CD4-positive, alpha-beta T cell treated with Interferon alpha-2 for 1 hour (primary cell): ENCODE measurements around the gene VTN.
A peak's percentile ranks its signal among the peaks of the same experiment; 100 is the strongest.

Source experiments
- DNase-seq, 2 donors: peaks; one replicate each; pipeline ENCODE4 v3.0.0-alpha.2; 2020 to 2022

Gene VTN

DNA sequence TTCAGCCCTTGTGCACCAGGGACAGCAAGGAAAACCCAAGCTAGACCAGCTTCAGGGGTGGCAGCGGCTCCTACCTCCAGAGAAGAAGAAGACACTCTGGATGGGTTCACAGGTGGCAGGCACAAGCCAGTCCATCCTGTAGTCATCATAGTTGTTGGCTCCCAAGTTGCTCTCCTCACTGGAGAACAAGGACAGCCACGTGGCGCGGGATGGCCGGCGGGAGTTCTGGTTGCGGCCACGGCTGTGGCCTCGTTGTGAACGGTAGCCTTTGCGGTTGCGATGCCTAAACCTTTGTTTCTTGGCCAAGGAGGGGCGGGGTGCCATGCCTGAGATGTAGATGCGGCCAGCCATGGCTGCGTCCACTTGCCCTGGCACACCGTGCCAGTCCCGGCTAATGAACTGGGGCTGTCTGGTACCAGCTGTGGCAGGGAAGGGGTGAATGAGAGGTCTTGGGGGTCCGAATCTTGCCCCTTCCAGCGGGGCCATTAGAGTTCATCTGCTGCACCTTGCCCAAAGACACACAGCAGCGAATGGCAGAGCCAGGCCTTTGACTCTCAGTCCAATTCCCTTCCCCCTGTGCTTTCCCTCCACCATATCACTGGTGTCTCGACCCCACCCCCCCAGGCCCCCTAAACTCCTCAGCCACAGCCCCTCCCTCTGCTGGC is 2.3 kb downstream of the VTN start:
- no peak for DNase-seq

DNA sequence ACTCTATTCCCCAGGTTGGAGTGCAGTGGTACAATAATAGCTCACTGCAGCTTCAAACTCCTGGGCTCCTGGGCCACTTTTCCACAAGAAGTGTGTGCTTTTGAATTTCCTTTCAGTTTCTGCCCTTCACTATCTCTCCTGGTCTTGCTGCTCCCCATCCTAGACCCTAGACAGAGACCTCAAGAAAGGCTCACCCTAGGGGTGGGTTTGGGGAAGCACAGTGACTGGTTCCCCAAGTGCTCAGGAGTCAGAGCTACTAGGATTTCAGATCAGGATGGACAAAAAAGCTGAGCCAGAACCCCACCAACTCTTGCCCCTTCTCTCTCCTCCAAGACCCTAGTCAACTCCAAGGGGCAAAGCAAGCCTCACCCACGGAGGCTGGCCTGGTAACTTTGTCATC is 3.5 kb downstream of the VTN start:
- no peak for DNase-seq

DNA sequence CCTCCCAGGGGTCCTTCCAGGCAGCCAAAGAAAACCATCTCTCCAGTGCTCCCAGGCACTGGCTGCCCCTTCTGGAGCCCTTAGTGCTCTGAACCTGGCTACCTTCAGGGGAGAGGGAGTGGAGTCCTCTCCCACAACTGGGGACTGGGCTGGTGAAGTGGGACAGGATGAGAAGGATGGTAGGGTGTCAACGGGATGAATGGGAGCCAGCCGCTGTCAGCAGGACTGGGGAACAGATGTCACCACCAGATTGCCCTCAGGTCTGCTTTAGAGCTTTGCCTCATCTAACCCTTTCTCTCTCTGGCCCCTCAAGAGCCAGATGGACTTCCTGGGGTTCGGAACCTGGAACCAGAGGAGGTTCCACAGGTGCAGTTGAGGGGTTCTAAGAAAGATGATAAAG is 4.6 kb downstream of the VTN start:
- no peak for DNase-seq

DNA sequence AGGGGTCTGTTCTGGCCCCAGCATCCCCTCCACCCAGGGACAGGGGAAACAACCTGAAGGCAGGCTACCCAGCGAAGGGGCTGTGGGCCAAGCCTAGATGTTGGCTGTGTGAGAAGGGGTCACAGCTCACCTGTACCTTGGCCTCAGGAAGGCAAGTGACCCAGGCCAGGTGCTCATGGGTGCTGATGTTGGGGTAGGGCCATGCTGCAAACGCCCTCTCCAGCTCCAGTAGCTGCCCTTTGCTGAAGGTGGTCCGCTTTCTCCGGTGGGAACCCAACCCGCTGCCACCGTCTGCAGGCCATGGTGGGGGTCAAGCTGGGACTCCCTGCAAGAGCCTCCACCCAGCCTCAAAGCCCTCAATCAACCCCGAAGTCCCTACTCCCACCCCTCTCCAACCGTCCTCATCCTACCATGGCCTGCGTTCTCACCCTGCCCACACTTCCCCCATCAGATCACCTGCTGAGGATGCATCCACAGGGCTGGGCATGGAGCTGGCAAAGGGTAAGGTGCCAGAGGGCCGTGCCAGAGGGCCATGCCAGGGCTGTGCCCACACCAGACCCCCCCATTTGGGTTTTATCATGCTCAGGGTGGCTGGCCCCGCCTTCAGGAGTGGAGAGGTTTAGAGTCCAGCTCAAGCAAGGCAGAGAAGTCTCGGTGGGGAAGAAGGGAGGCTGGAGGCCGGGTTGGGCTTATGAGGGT is 5.3 kb downstream of the VTN start, which contains the start of gene SEBOX:
SEBOX (minus strand) TSS at position 535 of the 699 bp plus-strand sequence; CDS start at position 487, 48 bp downstream.
- no peak for DNase-seq

DNA sequence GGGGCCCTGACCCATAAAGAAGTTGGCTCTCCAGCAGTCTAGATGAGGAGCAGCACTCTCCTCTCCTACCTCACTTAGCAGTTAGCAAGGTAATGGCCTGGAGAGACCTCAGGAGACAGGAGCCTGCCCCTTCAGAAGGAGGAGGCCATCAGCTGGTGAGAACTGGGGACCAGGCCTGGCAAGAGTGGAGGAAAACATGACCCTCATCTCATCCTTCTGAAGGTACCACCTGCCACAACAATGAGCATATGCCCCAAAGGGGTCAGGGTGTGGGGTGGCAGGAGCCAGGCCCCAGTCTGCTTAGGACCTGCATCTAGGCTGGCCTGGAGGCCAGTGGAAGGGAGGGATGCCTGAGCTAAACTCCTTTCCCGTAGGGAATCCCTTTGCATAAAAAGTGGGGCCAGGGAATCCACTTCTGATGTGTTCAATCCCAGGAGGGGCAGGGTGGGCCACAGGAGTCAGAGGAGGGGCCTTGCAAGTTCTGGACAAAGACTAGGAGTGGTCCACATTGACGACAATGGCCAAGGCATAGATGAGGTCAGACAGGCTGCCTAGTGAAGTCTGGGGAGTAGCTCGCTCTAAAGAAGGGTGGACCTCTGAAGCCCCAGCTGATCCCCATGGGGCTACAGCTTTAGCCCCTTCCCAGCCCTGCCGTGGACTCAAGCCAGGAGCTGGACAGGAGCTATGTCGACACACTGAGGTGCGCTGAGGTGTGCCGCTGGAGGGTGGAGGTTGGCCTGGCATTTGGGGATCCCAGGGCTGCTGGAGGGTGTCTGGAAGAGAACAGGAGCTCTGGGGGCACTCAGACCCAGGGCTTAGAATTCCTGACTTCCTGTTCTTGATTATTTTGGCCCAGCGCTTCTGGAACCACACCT is 6.1 kb downstream of the VTN start:
- no peak for DNase-seq

DNA sequence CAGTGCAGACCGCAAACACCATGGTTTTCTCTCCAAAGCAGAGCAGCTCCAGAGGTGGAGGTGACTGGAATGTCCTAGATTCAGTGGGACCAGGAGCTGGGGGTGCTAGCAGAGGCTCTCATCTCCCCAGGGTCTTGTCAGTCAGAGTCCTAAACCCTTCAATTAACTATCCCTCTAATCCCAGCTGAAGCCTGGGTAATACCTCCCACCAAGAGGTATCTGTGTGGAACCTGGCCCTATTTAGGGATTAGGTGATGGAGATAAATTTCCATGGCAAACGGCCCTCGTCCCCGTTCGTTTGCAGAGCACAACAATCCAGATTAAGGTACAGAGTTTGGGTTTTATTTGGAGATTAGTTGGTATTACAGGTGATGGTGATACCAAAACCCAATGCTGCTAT is 6.9 kb downstream of the VTN start:
- DNase-seq = no peak

DNA sequence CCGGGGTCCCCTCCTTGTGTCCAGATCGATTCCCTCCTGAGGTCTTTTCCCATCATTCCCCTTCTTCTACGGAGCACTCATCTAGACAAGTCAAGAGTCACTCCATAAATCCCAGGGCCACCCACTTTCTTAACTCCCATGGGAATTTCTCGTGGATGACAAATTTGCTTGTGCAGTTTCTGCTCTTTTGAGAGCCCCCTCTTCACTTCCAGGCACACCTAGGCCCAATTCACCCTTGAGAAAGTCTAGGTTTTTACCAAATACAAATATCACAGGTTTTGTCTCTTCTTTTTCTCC is 12.3 kb downstream of the VTN start:
- DNase-seq = no peak

DNA sequence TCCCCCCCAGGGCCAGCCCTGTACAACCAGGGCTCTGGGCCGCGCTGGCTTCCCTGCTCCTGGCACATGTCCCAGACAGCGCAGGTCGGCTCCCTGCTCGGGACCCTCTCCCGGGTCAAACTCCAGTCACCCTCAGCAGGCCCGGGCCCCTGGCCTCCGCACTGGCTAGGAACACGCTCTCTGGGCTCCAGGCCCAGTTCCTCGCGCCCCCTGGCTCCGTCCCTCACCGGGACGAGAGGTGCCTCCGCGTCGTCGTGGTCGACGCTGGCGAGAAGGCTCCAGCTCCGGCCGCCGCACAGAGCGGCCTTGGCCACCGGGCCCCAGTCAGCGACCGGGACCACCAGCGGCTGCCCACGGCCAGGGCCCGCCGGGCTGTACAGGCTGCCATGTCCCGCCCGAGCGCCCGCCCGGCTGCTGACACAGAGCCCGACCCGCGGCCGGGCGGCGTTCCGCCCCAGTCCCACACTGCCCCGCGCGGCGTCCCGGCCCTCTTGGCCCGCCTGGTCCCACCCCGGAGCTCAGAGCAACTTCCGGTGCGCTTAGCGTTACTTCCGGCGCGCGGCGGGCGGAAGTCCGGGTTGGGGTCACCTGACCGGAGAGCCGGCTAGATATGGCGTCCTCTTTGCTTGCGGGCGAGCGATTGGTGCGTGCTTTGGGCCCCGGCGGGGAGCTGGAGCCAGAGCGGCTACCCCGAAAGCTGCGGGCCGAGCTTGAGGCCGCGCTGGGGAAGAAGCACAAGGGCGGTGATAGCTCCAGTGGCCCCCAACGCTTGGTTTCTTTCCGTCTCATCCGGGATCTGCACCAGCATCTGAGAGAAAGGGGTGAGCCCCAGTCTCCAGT is 12.8 kb downstream of the VTN start, which contains the start of gene POLDIP2:
POLDIP2 (minus strand) TSS at position 467 of the 840 bp plus-strand sequence; CDS start at position 388, 79 bp downstream.
- peak; percentile 95 to 97 for DNase-seq

DNA sequence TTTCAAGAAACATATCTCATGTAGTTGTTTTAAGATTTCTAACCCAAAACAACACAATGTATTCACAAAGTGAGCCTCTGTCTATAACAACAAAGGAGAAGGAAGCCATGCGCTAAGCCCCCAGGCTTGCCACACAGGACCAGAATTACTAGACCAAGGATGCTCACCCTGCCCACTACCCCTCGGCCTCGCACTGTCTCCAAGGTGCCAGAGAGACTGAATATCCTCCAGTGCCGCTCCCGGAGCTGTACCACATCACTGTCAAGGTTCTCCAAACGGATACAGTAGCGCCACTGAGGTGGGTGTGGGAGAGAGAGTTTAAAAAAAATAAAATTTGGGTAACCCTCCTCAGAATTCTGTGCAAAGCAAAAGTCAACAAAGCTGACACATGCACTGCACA is 19.8 kb downstream of the VTN start:
- DNase-seq = no peak

DNA sequence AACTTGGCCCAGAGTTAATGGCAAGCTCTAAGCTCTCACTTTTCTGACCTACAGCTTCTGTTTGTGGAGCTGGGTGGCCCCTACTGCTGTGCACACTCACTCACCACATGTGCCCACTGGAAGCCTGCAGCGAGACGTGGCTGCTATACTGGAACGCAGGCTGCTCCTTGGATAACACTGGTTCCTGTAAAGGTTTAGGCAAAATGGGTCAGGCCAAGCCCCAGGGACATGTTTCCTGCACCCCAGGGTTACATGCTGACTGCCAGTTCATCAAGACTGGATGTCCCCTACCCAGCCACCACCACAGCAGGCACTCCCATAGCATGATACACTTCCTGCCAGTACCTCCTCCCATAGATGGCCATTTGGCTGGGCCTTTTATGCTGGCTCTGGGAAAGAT is 21.1 kb downstream of the VTN start:
- no peak for DNase-seq

DNA sequence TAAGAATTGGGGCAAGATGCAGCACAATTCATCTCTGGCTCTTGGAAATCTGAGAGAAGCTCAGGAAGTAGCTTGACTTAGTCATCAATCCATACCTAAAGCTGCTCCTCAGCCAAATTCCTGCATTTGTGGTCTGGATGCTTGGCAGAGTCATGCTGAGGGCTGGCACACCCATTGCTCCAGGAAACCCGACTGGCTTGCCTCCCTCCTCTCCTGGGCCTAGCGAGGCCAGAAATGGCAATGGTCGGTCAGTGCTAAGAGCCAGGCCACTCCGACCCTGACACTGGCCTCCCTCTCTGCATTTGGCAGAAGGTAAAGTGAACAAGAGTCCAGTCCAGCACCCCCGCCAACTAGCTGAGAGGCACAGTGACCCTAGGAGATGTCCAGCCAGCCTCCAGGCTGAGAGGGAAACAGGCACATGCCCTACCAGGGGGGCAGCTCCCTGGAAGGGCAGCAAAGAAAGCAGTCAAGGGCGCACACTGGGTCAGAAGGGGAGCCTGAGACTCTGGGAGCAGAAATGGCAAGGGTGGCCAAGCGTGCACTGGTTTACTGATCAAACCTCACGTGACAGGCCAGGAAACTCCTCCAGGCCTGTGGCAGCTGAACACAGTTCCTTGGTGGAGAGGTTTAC is 22.7 kb downstream of the VTN start:
- no peak for DNase-seq

DNA sequence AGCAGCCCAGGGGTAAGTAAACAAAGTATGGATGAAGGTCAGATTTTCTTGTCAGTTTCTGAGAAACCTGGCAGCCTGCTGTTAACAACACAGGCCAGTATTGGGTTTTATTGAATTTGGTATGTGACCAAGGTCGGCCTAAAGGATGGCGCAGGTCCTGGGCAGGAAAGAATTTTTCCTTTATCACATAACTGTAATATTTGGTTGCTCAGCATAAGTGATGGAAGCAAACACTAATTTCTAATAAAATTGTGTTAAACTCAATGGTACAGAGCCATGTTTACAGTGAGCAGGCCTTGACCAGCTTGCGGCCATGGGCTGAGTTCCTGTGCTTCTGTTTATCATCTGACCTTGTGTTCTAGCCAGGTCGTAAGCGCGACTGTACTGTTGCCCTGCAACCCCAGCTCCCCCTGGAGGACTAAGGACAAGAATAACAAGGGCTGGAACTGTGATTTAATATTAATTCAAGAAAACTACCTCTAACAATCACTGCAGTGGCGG is 23.3 kb downstream of the VTN start:
- DNase-seq = peak in 1 of 2 donors; percentile 12

DNA sequence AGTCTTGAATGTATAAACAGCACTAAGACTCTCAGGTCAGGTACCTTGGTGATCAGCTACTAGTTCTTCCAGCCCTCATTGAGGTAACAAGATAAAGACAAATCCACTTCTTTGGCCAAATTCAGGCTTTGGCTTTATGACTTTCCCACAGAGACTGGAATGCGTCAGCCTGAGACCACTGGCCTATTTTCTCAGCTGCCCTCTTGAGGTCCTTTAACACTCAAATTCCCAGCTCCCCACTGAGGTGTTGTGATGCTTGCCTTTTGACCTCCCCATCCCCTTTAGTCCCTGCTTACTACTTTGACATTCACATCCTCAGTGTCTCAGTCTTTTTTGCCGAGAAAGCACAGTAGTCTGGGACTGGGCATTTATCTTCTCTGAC is 23.9 kb downstream of the VTN start:
- DNase-seq = no peak

DNA sequence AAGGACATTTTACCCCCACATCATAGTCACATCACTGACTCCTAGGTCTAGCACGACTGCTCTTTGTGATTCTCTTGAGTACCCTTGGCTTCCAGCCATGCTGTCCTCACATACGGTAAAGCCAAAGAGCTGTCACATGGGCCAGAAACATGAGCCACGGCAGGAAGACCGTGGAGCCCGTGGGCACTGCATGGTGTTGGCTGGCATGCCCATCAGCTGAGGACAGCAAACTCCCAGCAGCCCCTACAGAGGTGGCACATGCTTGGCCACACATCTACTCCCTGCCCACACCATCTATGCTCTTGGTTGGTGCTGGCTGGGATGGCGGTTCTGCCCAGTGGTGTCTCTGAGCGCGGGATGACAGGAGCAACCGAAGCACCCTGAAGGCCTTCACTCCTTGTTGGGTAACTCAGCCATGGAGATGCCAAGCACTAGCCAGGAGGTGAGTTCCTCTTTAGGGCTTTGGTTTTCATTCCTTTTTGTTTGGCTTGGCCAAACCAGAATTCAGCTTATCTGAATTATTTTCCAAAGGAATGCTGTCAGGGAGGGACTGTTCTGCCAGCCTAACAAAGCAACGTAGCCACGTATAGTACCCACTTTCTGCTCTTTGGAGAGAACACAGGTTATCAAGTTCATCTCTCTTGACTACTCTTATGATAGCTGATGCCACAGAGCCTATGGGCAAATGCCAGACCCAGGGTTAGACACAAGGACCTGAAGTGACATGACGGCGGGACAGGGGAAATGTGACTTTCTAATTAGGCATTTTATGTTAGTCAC is 24.5 kb downstream of the VTN start:
- no peak for DNase-seq

DNA sequence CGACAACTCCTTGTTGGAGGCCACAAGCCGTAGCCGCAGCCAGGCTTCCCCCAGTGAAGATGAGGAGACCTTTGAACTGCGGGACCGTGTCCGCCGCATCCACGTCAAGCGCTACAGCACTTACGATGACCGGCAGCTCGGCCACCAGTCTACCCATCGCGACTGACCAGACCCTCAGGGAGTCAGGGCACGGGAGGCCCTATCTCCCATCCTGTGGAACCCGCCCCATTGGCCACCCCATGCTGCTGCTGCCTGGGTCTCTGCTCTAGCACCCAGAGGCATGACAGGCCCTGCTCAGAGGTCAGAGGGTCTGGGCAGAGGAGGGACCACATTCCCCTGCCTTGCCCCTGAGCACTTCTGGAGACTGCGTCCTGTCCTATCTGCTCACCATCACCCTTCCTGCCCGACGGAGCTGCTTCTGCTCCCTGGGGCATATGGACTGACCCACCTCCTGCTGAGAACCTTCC is 25.6 kb downstream of the VTN start:
- no peak for DNase-seq

DNA sequence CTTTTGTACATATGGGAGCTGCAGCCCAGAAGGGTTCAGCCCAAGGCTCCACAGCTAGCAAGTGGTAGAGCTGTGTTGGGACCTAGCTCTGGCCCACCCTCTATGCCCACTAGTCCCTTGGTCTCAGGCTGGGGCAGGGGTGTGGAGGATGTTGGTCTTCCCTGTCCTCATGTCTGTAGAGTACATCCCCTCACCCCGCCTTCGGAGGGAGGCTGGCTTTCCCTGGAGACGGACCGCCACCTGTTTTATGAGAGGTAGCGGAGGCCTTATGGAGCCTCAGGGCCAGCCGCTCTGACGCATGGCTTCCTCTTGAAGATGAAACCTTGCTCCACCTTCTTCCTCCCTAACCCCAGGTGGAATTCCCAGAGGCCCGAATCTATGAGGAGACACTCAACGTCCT is 26.1 kb downstream of the VTN start:
- DNase-seq = no peak

DNA sequence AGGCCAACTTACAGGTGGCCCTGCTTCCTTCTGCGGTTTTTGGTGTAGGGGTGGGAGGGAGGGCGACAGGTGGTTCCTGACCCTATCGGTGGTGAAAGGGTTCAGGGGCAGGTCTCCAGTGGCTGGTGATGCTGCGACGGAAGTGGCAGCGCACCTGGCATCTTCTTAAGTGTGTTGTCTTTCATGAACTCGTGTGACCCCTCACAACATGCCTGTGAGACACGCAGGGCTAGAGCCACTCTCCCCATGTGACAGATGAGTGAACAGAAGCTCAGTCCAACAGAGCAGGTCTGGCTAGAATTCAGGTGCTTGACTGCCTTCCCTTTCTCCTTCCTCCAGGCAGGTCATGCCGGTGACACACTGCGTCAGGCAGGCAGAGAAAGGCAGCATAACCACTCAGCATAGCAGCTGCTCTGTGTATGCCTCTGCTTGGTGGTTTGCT is 26.6 kb downstream of the VTN start:
- no peak for DNase-seq

DNA sequence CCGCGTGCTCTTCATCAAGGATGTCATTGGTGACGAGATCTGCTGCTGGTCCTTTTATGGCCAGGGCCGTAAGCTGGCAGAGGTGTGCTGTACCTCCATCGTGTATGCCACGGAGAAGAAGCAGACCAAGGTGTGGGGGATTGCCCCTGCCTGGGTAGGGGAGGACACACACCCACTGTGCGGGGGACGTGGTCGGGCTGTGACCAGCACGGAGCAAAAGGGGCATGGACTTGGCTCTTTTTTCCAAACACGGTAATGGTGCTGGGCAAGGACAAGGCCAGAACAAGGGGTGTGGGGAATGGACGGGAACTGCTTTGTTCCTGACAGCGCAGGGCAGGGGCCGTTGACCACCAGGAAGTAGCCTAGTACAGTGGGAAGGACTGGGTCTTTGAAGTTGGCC is 27.8 kb downstream of the VTN start:
- DNase-seq = no peak

DNA sequence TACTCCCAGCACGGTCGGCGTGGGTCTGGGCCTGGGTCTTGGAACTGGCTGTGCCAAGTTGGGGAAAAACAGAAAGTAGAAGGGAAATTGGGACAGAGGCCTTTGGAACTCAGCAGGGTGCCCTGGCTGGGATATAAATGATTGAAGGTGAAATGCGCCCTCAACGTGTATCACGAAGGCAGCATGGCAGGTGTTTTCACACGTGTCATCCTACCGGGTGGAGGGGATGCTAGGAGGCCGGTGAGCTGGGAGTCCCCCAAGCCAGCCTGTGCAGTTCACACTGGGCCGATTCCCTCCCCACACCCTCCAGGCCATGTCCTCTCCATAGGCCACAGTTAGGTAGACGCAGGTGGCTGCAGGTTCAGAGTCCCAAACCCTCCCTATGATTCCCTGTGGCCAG is 28.6 kb downstream of the VTN start:
- no peak for DNase-seq

DNA sequence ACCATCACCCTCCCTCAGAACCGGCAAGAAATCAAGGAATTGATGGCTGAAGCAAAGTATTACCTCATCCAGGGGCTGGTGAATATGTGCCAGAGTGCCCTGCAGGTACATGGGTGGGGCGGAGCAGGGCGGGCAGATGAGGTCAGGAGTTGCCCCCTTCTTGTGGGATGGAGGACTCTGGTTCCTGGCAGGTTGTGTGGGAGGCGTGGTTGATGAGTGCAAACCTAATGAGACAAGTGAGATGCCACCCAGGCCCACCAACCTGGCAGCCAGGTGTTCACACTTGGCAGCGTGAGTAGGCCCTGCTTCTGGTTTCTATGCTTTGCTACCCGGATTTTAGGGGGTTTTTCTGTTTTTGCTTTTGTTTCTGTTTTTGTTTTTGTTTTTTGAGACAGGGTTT is 29.7 kb downstream of the VTN start:
- no peak for DNase-seq

DNA sequence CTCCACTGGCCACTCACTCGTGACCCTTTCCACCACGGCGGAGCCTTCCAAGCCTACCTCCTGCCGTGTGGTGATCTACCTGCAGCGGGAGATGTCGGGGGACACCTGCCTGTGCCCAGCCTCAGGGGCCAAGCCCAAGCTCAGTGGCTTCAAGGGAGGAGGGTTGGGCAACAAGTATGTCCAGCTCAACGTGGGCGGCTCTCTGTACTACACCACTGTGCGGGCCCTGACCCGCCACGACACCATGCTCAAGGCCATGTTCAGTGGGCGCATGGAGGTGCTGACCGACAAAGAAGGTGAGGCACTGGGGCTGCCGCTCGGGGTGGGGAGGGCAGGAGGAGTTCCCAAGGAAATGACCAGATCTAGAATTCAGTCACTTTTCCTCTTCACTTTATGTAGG is 30.7 kb downstream of the VTN start:
- no peak for DNase-seq
